Peyer's patch (tissue), 4 donors: ENCODE results near the gene POGK. TPM values are rescaled to one million over a fixed set of nuclear protein-coding genes. Genes with fewer than 3 reads are reported as not detected.

Source experiments
- DNase-seq, 3 donors: peaks; one replicate each; pipeline ENCODE4 v3.0.0-alpha.2; 2017 to 2019
- H3K27ac ChIP-seq, 4 donors: fragments of 200-600 bp; sonication (generic); one replicate each; pipeline ENCODE4 v1.5.1; 2016 to 2019
- H3K27me3 ChIP-seq, 2 donors: fragments of 200-600 bp; sonication (generic); one replicate each; pipeline ENCODE4 v1.5.1; 2019
- H3K36me3 ChIP-seq, 3 donors: fragments of 200-600 bp; sonication (generic); one replicate each; pipeline ENCODE4 v1.5.1; 2016 to 2019
- H3K4me1 ChIP-seq, 4 donors: fragments of 200-600 bp; sonication (generic); one replicate each; pipeline ENCODE4 v1.5.1; 2016 to 2019
- H3K4me3 ChIP-seq, 4 donors: fragments of 200-600 bp; sonication (generic); 1 replicate in 3 of 4; 2 replicates in 1 of 4; pipeline ENCODE4 v1.5.1; 2016 to 2019; ENCODE audit warnings: mild to moderate bottlenecking in 1 of 4
- H3K9me3 ChIP-seq, 4 donors: fragments of 200-600 bp; sonication (generic); one replicate each; pipeline ENCODE4 v1.5.1; 2016 to 2019; ENCODE audit warnings: mild to moderate bottlenecking in 1 of 4
- POLR2A ChIP-seq, 2 donors: fragments of 450-650 bp; IDR thresholded peaks; one replicate each; pipeline ENCODE4 v1.5.1; 2017; ENCODE audit warnings: antibody characterized with exemption in 2 of 2, mild to moderate bottlenecking in 2 of 2, moderate library complexity in 2 of 2
- total RNA-seq, 4 donors: library from RNA; depleted of rRNA; stranded (reverse); fragments of >200 nt; gene quantifications; one replicate each; pipeline ENCODE4 v1.1.0, GENCODE V29; 2016
- TF ChIP-seq, protein P1 (sequence below), 6 experiments: fragments of 450-650 bp in 4 of 6; fragments of 200-600 bp in 2 of 6; sonication (generic) in 1 of 6; IDR thresholded peaks; one replicate each; pipeline ENCODE4 v1.5.1; 2017 to 2019; ENCODE audit warnings: antibody characterized with exemption in 6 of 6, mild to moderate bottlenecking in 3 of 6, moderate library complexity in 1 of 6

POGK gene
- total RNA-seq, 4 donors from 2014 or later = 14.7 to 40.4 (median 25.0) TPM

- no peak for TF ChIP-seq POLR2A (IDR thresholded peaks at IDR 0.05)
- TF ChIP-seq, protein P1, sequence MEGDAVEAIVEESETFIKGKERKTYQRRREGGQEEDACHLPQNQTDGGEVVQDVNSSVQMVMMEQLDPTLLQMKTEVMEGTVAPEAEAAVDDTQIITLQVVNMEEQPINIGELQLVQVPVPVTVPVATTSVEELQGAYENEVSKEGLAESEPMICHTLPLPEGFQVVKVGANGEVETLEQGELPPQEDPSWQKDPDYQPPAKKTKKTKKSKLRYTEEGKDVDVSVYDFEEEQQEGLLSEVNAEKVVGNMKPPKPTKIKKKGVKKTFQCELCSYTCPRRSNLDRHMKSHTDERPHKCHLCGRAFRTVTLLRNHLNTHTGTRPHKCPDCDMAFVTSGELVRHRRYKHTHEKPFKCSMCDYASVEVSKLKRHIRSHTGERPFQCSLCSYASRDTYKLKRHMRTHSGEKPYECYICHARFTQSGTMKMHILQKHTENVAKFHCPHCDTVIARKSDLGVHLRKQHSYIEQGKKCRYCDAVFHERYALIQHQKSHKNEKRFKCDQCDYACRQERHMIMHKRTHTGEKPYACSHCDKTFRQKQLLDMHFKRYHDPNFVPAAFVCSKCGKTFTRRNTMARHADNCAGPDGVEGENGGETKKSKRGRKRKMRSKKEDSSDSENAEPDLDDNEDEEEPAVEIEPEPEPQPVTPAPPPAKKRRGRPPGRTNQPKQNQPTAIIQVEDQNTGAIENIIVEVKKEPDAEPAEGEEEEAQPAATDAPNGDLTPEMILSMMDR (IDR thresholded peaks at IDR 0.05) = no peak
- H3K36me3 ChIP-seq = peaks cover 0 to 96% (median 0%) of the 10 kb centered on the region in 3 donors
- H3K4me1 ChIP-seq = peaks cover 0 to 12% (median 0%) of the 10 kb centered on the region in 4 donors
- no peak overlapping the region for H3K27ac ChIP-seq
- no peaks in the 10 kb centered on the region for H3K27me3 ChIP-seq
- DNase-seq = no peak
- H3K4me3 ChIP-seq = no peak overlapping the region
- no peaks in the 10 kb centered on the region for H3K9me3 ChIP-seq
These were observed 8.9 kb downstream of the POGK start for GRCh38 chr1:166848193-166848592.

DNA sequence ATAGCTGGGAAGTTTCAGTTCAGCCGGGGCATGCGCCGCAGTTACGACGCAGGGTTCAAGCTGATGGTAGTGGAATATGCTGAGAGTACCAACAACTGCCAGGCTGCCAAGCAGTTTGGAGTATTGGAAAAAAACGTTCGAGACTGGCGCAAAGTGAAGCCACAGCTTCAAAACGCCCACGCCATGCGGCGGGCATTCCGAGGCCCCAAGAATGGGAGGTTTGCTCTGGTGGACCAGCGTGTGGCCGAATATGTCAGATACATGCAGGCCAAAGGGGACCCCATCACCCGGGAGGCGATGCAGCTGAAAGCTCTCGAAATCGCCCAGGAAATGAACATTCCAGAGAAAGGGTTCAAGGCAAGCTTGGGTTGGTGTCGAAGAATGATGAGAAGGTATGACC lies 9.9 kb downstream of the POGK start:
- DNase-seq = no peak
- Histone ChIP-seq H3K4me3 (no peak overlapping the region), H3K9me3 (no peaks in the 10 kb centered on the region), H3K4me1 (peaks cover 0 to 2% (median 0%) of the 10 kb centered on the region in 4 donors), H3K27ac (no peak overlapping the region), H3K36me3 (peaks cover 0 to 96% (median 0%) of the 10 kb centered on the region in 3 donors), H3K27me3 (no peaks in the 10 kb centered on the region)
- TF ChIP-seq POLR2A (IDR thresholded peaks at IDR 0.05) = no peak
- TF ChIP-seq, protein P1 (IDR thresholded peaks at IDR 0.05) = no peak

GRCh38 chr1:166852918-166853317 lies 13.6 kb downstream of the POGK start:
- H3K36me3 ChIP-seq = peaks cover 0 to 97% (median 0%) of the 10 kb centered on the region in 3 donors

GRCh38 chr1:166855558-166855957 lies 16.3 kb downstream of the POGK start:
- DNase-seq = no peak
- H3K4me1 ChIP-seq = no peaks in the 10 kb centered on the region
- no peaks in the 10 kb centered on the region for H3K27me3 ChIP-seq
- no peak overlapping the region for H3K4me3 ChIP-seq
- no peaks in the 10 kb centered on the region for H3K9me3 ChIP-seq
- TF ChIP-seq, protein P1 (IDR thresholded peaks at IDR 0.05) = no peak
- TF ChIP-seq POLR2A (IDR thresholded peaks at IDR 0.05) = no peak
- H3K27ac ChIP-seq = no peak overlapping the region
- H3K36me3 ChIP-seq = peaks cover 0 to 94% (median 0%) of the 10 kb centered on the region in 3 donors

More at GRCh38 chr1:166852918-166853317, 13.6 kb downstream of the POGK start:
- TF ChIP-seq, protein P1 (IDR thresholded peaks at IDR 0.05) = no peak
- no peak for TF ChIP-seq POLR2A (IDR thresholded peaks at IDR 0.05)
- DNase-seq = no peak
- Histone ChIP-seq H3K4me3 (no peak overlapping the region), H3K27me3 (no peaks in the 10 kb centered on the region), H3K4me1 (no peaks in the 10 kb centered on the region), H3K27ac (no peak overlapping the region), H3K9me3 (no peaks in the 10 kb centered on the region)

- no peaks in the 10 kb centered on the region for H3K9me3 ChIP-seq
- DNase-seq = no peak
- no peak overlapping the region for H3K4me3 ChIP-seq
- no peak overlapping the region for H3K27ac ChIP-seq
- no peak for TF ChIP-seq POLR2A (IDR thresholded peaks at IDR 0.05)
- TF ChIP-seq, protein P1 (IDR thresholded peaks at IDR 0.05) = no peak
- H3K36me3 ChIP-seq = peaks cover 0 to 93% (median 0%) of the 10 kb centered on the region in 3 donors
- H3K27me3 ChIP-seq = no peaks in the 10 kb centered on the region
- no peaks in the 10 kb centered on the region for H3K4me1 ChIP-seq
These were observed 18.7 kb downstream of the POGK start for GRCh38 chr1:166857995-166858394.
